DOHH2 (cell line): ENCODE data around the gene TBCE.

Experiments used
- H3F3A ChIP-seq: fragments of 200-600 bp; sonication (generic), shearing (Covaris generic); 2 replicates; pipeline ENCODE4 v1.6.0; 2016; ENCODE audit warnings: antibody characterized with exemption, mild to moderate bottlenecking; ENCODE audit not compliant: control insufficient read depth, insufficient read depth
- H3K27ac ChIP-seq: fragments of 200-600 bp; sonication (generic); 2 replicates; pipeline ENCODE4 v1.5.1; 2014; ENCODE audit warnings: low read depth, mild to moderate bottlenecking, low read length, moderate library complexity
- H3K27me3 ChIP-seq: fragments of 200-600 bp; sonication (generic); 2 replicates; pipeline ENCODE4 v1.6.1; 2014; ENCODE audit warnings: mild to moderate bottlenecking, low read length, mixed read lengths; ENCODE audit not compliant: control insufficient read depth
- H3K36me3 ChIP-seq: fragments of 200-600 bp; sonication (generic); 2 replicates; pipeline ENCODE4 v1.6.1; 2014; ENCODE audit warnings: mild to moderate bottlenecking, low read length, moderate library complexity, mixed read lengths; ENCODE audit not compliant: control insufficient read depth
- H3K4me1 ChIP-seq: fragments of 200-600 bp; sonication (generic); 2 replicates; pipeline ENCODE4 v1.6.1; 2014; ENCODE audit warnings: mild to moderate bottlenecking, low read length, mixed read lengths; ENCODE audit not compliant: control insufficient read depth
- H3K4me2 ChIP-seq: fragments of 200-600 bp; sonication (generic); 2 replicates; pipeline ENCODE4 v1.6.0; 2014; ENCODE audit warnings: mild to moderate bottlenecking, low read length, moderate library complexity
- H3K4me3 ChIP-seq: fragments of 200-600 bp; sonication (generic); 2 replicates; pipeline ENCODE4 v1.5.1; 2014; ENCODE audit warnings: mild to moderate bottlenecking, low read length, mixed read lengths
- H3K79me2 ChIP-seq: fragments of 200-600 bp; sonication (generic); 2 replicates; pipeline ENCODE4 v1.6.1; 2014; ENCODE audit warnings: mild to moderate bottlenecking, low read length, mixed read lengths; ENCODE audit not compliant: control insufficient read depth
- H3K9me2 ChIP-seq: fragments of 200-600 bp; sonication (generic); replicated peaks from 2 replicates; pipeline ENCODE4 v1.6.1; 2014; ENCODE audit warnings: mild to moderate bottlenecking, low read length, mixed read lengths; ENCODE audit not compliant: control insufficient read depth
- H3K9me3 ChIP-seq: fragments of 200-600 bp; sonication (generic); 2 replicates; pipeline ENCODE4 v1.6.1; 2014; ENCODE audit warnings: antibody characterized with exemption, low read length, mixed read lengths; ENCODE audit not compliant: control insufficient read depth, insufficient read depth
- H4K20me1 ChIP-seq: fragments of 200-600 bp; sonication (generic); 2 replicates; pipeline ENCODE4 v1.6.0; 2014; ENCODE audit warnings: low read depth, mild to moderate bottlenecking, antibody characterized with exemption, low read length, moderate library complexity; ENCODE audit not compliant: control insufficient read depth, insufficient read depth
- CTCF ChIP-seq: fragments of 200-600 bp; sonication (generic); IDR thresholded peaks from one replicate; pipeline ENCODE4 v1.5.1; 2014; ENCODE audit warnings: antibody characterized with exemption, mild to moderate bottlenecking, low read depth, low read length; ENCODE audit not compliant: poor library complexity, severe bottlenecking
- EZH2phosphoT487 ChIP-seq: fragments of 200-600 bp; sonication (generic); IDR thresholded peaks from 2 replicates; pipeline ENCODE4 v1.6.1; 2017; ENCODE audit warnings: borderline replicate concordance, mild to moderate bottlenecking, antibody characterized with exemption, low read length, moderate library complexity, mixed read lengths

TBCE gene

GRCh38 chr1:235404190-235404589 is 37.0 kb downstream of the TBCE start:
- H3K27ac ChIP-seq, result no peak overlapping the region
- H3K4me3 ChIP-seq, result no peak overlapping the region
- no peaks in the 10 kb centered on the region for H3K36me3 ChIP-seq
- H3K4me2 ChIP-seq, result no peak overlapping the region
- no peaks in the 10 kb centered on the region for H3K27me3 ChIP-seq
- TF ChIP-seq EZH2phosphoT487 (no peak), CTCF (no peak)
- no peaks in the 10 kb centered on the region for H3K9me2 ChIP-seq
- H3K9me3 ChIP-seq, result no peaks in the 10 kb centered on the region
- no peaks in the 10 kb centered on the region for H3F3A ChIP-seq
- no peaks in the 10 kb centered on the region for H3K4me1 ChIP-seq
- H3K79me2 ChIP-seq, result peaks cover 3% of the 10 kb centered on the region; the same call in 1 of the 2 replicates
- 0 out of 2 replicates have a peak, but pooled peaks cover 2% of the 10 kb centered on the region for H4K20me1 ChIP-seq

GRCh38 chr1:235407419-235407818 is 40.2 kb downstream of the TBCE start:
- H3K4me2 ChIP-seq, result no peak overlapping the region
- H3K4me3 ChIP-seq, result no peak overlapping the region
- no peaks in the 10 kb centered on the region for H3K4me1 ChIP-seq
- TF ChIP-seq EZH2phosphoT487, result no peak
- H3K27ac ChIP-seq, result no peak overlapping the region
- H3K9me2 ChIP-seq, result no peaks in the 10 kb centered on the region
- H3K27me3 ChIP-seq, result no peaks in the 10 kb centered on the region
- no peaks in the 10 kb centered on the region; the same call in 1 of the 2 replicates for H3F3A ChIP-seq
- 0 out of 2 replicates have a peak, but pooled peaks cover 2% of the 10 kb centered on the region for H4K20me1 ChIP-seq
- no peaks in the 10 kb centered on the region for H3K36me3 ChIP-seq
- H3K9me3 ChIP-seq, result no peaks in the 10 kb centered on the region
- H3K79me2 ChIP-seq, result no peaks in the 10 kb centered on the region

- no peaks in the 10 kb centered on the region for H3K27me3 ChIP-seq
- no peak overlapping the region for H3K27ac ChIP-seq
These were observed 41.3 kb downstream of the TBCE start for GRCh38 chr1:235408503-235408960.

More at GRCh38 chr1:235408503-235408960, 41.3 kb downstream of the TBCE start:
- Histone ChIP-seq H3K9me3 (no peaks in the 10 kb centered on the region), H3K9me2 (no peaks in the 10 kb centered on the region), H3F3A (no peaks in the 10 kb centered on the region; the same call in 1 of the 2 replicates), H3K79me2 (no peaks in the 10 kb centered on the region), H4K20me1 (0 out of 2 replicates have a peak, but pooled peaks cover 2% of the 10 kb centered on the region), H3K4me1 (no peaks in the 10 kb centered on the region), H3K36me3 (no peaks in the 10 kb centered on the region), H3K4me3 (no peak overlapping the region), H3K4me2 (no peak overlapping the region)
- TF ChIP-seq CTCF (no peak), EZH2phosphoT487 (no peak)
